Left cardiac atrium (tissue), 4 donors: ENCODE measurements around the gene DFFA. TPM values are rescaled to one million over a fixed set of nuclear protein-coding genes. Genes with fewer than 3 reads are reported as not detected.

ENCODE experiments used
- ATAC-seq, 2 donors: fragments of 200-7000 bp; cut with Tn5 transposase; one replicate each; pipeline ENCODE4 v1.9.1; 2020; ENCODE audit warnings: mild to moderate bottlenecking in 2 of 2, moderate library complexity in 2 of 2
- DNase-seq: peaks from one replicate; pipeline ENCODE4 v3.0.0-alpha.2; 2020
- intact Hi-C, 2 donors: fragments of 100-400 bp; cut with DNase I; formaldehyde crosslinking; loops; one replicate each; pipeline versions ENCODE4 v1.14.1 to v1.15.1; 2022 to 2023
- long read RNA-seq: library from polyadenylated mRNA; unstranded; transcript quantifications from one replicate; pipeline ENCODE4 v2.0.0, GENCODE V29; 2021
- total RNA-seq, 2 donors: library from RNA; stranded (reverse); fragmentation: NEBNext Ultra II Directional; extraction: Animal tissue kit (Norgen Biotek cat#: 25700); gene quantifications; one replicate each; pipeline ENCODE4 v1.2.1, GENCODE V29; 2021
- donor health status: DM: no; HTN: yes; CAD: no.
- donor health status: DM: no; HTN: yes; CAD: no; lungs with severe emphysema.
- donor health status: DM: yes; HTN: yes; CAD: no.
- donor health status: Dilated cardiomyopathy.

The DFFA gene
- 10 to 100 TPM; 26.1 to 28.3 TPM for total RNA-seq
- long read RNA-seq, full-length matches to known transcripts: 43 of 47 reads
- long read RNA-seq, partial matches to known transcripts: 2 of 47 reads
- long read RNA-seq, other reads (novel, unspliced or antisense): 2 of 47 reads

GRCh38 chr1:10472220-10473144 lies at the start of gene DFFA:
Gene DFFA, minus strand, starts transcription at chr1:10472529. Its CDS starts 71 bp downstream, at chr1:10472458.
- intact Hi-C loops: no loop called here
- DNase-seq (peak; percentile 95), ATAC-seq (peak; percentile 90 to 93)

- ATAC-seq: no peak
- DNase-seq: no peak
- intact Hi-C loops: loop anchor here in 1 of 2 donors (10.0 kb wide), 1 partner anchor 143 kb away; no protein-coding TSS in a partner anchor
Measured at GRCh38 chr1:10521537-10522157, 49.3 kb upstream of the DFFA start.

- DNase-seq: no peak
- no peak for ATAC-seq
- intact Hi-C loops: loop anchor here in 1 of 2 donors (10.0 kb wide), 1 partner anchor 144 kb away; no protein-coding TSS in a partner anchor
Measured at GRCh38 chr1:10520952-10521351, 48.6 kb upstream of the DFFA start.

- DNase-seq (no peak), ATAC-seq (no peak)
- intact Hi-C loops: loop anchor here in 1 of 2 donors (10.0 kb wide), 1 partner anchor 144 kb away; no protein-coding TSS in a partner anchor
Measured at GRCh38 chr1:10520497-10520896, 48.2 kb upstream of the DFFA start.

GRCh38 chr1:10519016-10519417 lies 46.7 kb upstream of the DFFA start:
- intact Hi-C loops: loop anchor here in 1 of 2 donors (5.0 to 10.0 kb wide), 2 partner anchors 348 to 446 kb away; no protein-coding TSS in a partner anchor
- ATAC-seq: peak; percentile 48 to 76

GRCh38 chr1:10517677-10517982 lies 45.3 kb upstream of the DFFA start:
- intact Hi-C loops: loop anchor here in 1 of 2 donors (5.0 to 10.0 kb wide), 2 partner anchors 350 to 447 kb away; no protein-coding TSS in a partner anchor
- ATAC-seq: no peak
- no peak for DNase-seq

More at GRCh38 chr1:10519016-10519417, 46.7 kb upstream of the DFFA start:
- DNase-seq: no peak

GRCh38 chr1:10516925-10517676 lies 44.8 kb upstream of the DFFA start:
- DNase-seq: no peak
- intact Hi-C loops: loop anchor here in 1 of 2 donors (5.0 to 10.0 kb wide), 2 partner anchors 350 to 448 kb away; no protein-coding TSS in a partner anchor
- peak in 1 of 2 donors; percentile 17 for ATAC-seq

GRCh38 chr1:10515976-10516750 lies 43.8 kb upstream of the DFFA start:
- intact Hi-C loops: loop anchor here in 1 of 2 donors (5.0 to 10.0 kb wide), 2 partner anchors 351 to 449 kb away; no protein-coding TSS in a partner anchor
- ATAC-seq (no peak), DNase-seq (no peak)

- DNase-seq (no peak), ATAC-seq (no peak)
- intact Hi-C loops: loop anchor here in 1 of 2 donors (5.0 to 10.0 kb wide), 2 partner anchors 352 to 449 kb away; no protein-coding TSS in a partner anchor
Measured at GRCh38 chr1:10515301-10515975, 43.1 kb upstream of the DFFA start.

GRCh38 chr1:10514490-10515235 lies 42.3 kb upstream of the DFFA start:
- ATAC-seq (no peak), DNase-seq (no peak)
- intact Hi-C loops: loop anchor here in 1 of 2 donors (5.0 to 10.0 kb wide), 2 partner anchors 353 to 450 kb away; no protein-coding TSS in a partner anchor

GRCh38 chr1:10513199-10513598 lies 40.9 kb upstream of the DFFA start:
- ATAC-seq: no peak
- intact Hi-C loops: loop anchor here in 1 of 2 donors (10.0 kb wide), 1 partner anchor 452 kb away; no protein-coding TSS in a partner anchor
- DNase-seq: no peak

- no peak for ATAC-seq
- DNase-seq: no peak
- intact Hi-C loops: loop anchor here in 1 of 2 donors (10.0 kb wide), 1 partner anchor 453 kb away; no protein-coding TSS in a partner anchor
Measured at GRCh38 chr1:10511494-10511885, 39.2 kb upstream of the DFFA start.

GRCh38 chr1:10510520-10511493 lies 38.5 kb upstream of the DFFA start:
- ATAC-seq: peak; percentile 56 to 83
- DNase-seq: no peak
- intact Hi-C loops: loop anchor here in 1 of 2 donors (10.0 kb wide), 1 partner anchor 454 kb away; no protein-coding TSS in a partner anchor

- ATAC-seq (no peak), DNase-seq (no peak)
- intact Hi-C loops: loop anchor here (5.0 to 10.0 kb wide), 2 partner anchors 362 to 455 kb away; no protein-coding TSS in a partner anchor
Measured at GRCh38 chr1:10509809-10510509, 37.6 kb upstream of the DFFA start.
